HEK293T (cell line): ENCODE data around the gene ARHGAP42.

Experiments used
- CTCF ChIA-PET: fragments of 350-600 bp; formaldehyde crosslinking; extraction: SDS; loops from one replicate; lab custom pipeline; 2021; ENCODE audit warnings: antibody characterized with exemption, inconsistent platforms; lab: Yijun Ruan, JAX
- POLR2A ChIA-PET: fragments of 350-600 bp; formaldehyde crosslinking; extraction: SDS; loops from one replicate; lab custom pipeline; 2020; ENCODE audit warnings: antibody characterized with exemption, inconsistent platforms; lab: Yijun Ruan, JAX
- DNase-seq: peaks from one replicate; pipeline ENCODE4 v3.0.0; 2012; ENCODE audit warnings: mixed read lengths; ENCODE audit errors: extremely low spot score
- ARNT ChIP-seq: fragments of 450-650 bp; IDR thresholded peaks from 2 replicates; pipeline ENCODE4 v1.6.1; 2017; ENCODE audit warnings: mild to moderate bottlenecking
- BHLHE40 ChIP-seq: fragments of 450-650 bp; IDR thresholded peaks from 2 replicates; pipeline ENCODE4 v1.6.1; 2016; ENCODE audit warnings: mild to moderate bottlenecking, moderate library complexity, borderline replicate concordance
- CTBP1 ChIP-seq: fragments of 450-650 bp; IDR thresholded peaks from 2 replicates; pipeline ENCODE4 v1.6.1; 2016; ENCODE audit warnings: borderline replicate concordance
- ELF4 ChIP-seq: fragments of 450-650 bp; IDR thresholded peaks from 2 replicates; pipeline ENCODE4 v1.6.1; 2017; ENCODE audit warnings: antibody characterized with exemption
- FOXA1 ChIP-seq: fragments of 450-650 bp; IDR thresholded peaks from 2 replicates; pipeline ENCODE4 v1.6.1; 2016; ENCODE audit warnings: mild to moderate bottlenecking
- FOXK2 ChIP-seq: fragments of 450-650 bp; IDR thresholded peaks from 2 replicates; pipeline ENCODE4 v1.6.1; 2016; ENCODE audit warnings: mild to moderate bottlenecking
- FOXM1 ChIP-seq: fragments of 450-650 bp; IDR thresholded peaks from 2 replicates; pipeline ENCODE4 v1.6.1; 2017; ENCODE audit warnings: mild to moderate bottlenecking, borderline replicate concordance
- HDGF ChIP-seq: fragments of 450-650 bp; IDR thresholded peaks from 2 replicates; pipeline ENCODE4 v1.6.1; 2017; ENCODE audit warnings: antibody characterized with exemption, borderline replicate concordance
- L3MBTL2 ChIP-seq: fragments of 450-650 bp; conservative IDR thresholded peaks from 2 replicates; pipeline ENCODE4 v1.6.1; 2016; ENCODE audit warnings: mild to moderate bottlenecking
- LEF1 ChIP-seq: fragments of 450-650 bp; IDR thresholded peaks from 2 replicates; pipeline ENCODE4 v1.6.1; 2017; ENCODE audit warnings: mild to moderate bottlenecking, borderline replicate concordance
- NFRKB ChIP-seq: fragments of 450-650 bp; IDR thresholded peaks from 2 replicates; pipeline ENCODE4 v1.6.1; 2016; ENCODE audit warnings: mild to moderate bottlenecking, moderate library complexity
- PKNOX1 ChIP-seq: fragments of 450-650 bp; IDR thresholded peaks from 2 replicates; pipeline ENCODE4 v1.6.1; 2016
- SP1 ChIP-seq: fragments of 450-650 bp; IDR thresholded peaks from 2 replicates; pipeline ENCODE4 v1.6.1; 2017
- SUZ12 ChIP-seq: fragments of 450-650 bp; IDR thresholded peaks from 2 replicates; pipeline ENCODE4 v1.6.1; 2016; ENCODE audit warnings: mild to moderate bottlenecking
- TARDBP ChIP-seq: fragments of 450-650 bp; IDR thresholded peaks from 2 replicates; pipeline ENCODE4 v1.6.1; 2016
- ZNF384 ChIP-seq: fragments of 450-650 bp; IDR thresholded peaks from 2 replicates; pipeline ENCODE4 v1.6.1; 2016

Gene ARHGAP42

GRCh38 chr11:100948936-100949335 lies 261.8 kb downstream of the ARHGAP42 start:
- TF ChIP-seq FOXK2 (no peak), BHLHE40 (no peak), NFRKB (no peak), SP1 (no peak)
- ChIA-PET POLR2A (no interaction called here), CTCF (no interaction called here)
- no peak for DNase-seq

GRCh38 chr11:100949443-100949842 lies 262.4 kb downstream of the ARHGAP42 start:
- DNase-seq, result no peak
- TF ChIP-seq TARDBP (no peak), LEF1 (no peak), SUZ12 (no peak), PKNOX1 (no peak), ZNF384 (no peak), FOXM1 (no peak), ELF4 (no peak), L3MBTL2 (no peak), BHLHE40 (no peak), SP1 (no peak), FOXK2 (no peak), CTBP1 (no peak), HDGF (no peak)
- ChIA-PET CTCF (no interaction called here), POLR2A (no interaction called here)

- TF ChIP-seq LEF1 (no peak), TARDBP (no peak), ARNT (no peak), HDGF (no peak), ELF4 (no peak), BHLHE40 (no peak), FOXK2 (no peak), FOXM1 (no peak), NFRKB (no peak), CTBP1 (no peak), SP1 (no peak), PKNOX1 (no peak), L3MBTL2 (no peak)
Measured at GRCh38 chr11:100955318-100955717, 268.2 kb downstream of the ARHGAP42 start.

GRCh38 chr11:100956351-100956750 lies 269.3 kb downstream of the ARHGAP42 start:
- CTCF ChIA-PET, result no interaction called here
- POLR2A ChIA-PET, result no interaction called here
- no peak for TF ChIP-seq SP1
- no peak for TF ChIP-seq ARNT
- no peak for TF ChIP-seq SUZ12
- TF ChIP-seq ELF4, result no peak
- no peak for TF ChIP-seq FOXK2
- DNase-seq, result no peak

More at GRCh38 chr11:100955318-100955717, 268.2 kb downstream of the ARHGAP42 start:
- CTCF ChIA-PET, result no interaction called here
- no peak for DNase-seq
- POLR2A ChIA-PET, result no interaction called here

GRCh38 chr11:100957499-100957898 lies 270.4 kb downstream of the ARHGAP42 start:
- TF ChIP-seq BHLHE40 (no peak), PKNOX1 (no peak), NFRKB (no peak), L3MBTL2 (no peak), FOXM1 (no peak), FOXK2 (no peak), FOXA1 (no peak), TARDBP (no peak), SP1 (no peak), ZNF384 (no peak), HDGF (no peak), SUZ12 (no peak), LEF1 (no peak), ARNT (no peak), ELF4 (no peak), CTBP1 (no peak)
- ChIA-PET POLR2A (no interaction called here), CTCF (no interaction called here)
- DNase-seq, result no peak

- TF ChIP-seq FOXK2 (no peak), LEF1 (no peak), NFRKB (no peak), ELF4 (no peak), BHLHE40 (no peak), HDGF (no peak), SP1 (no peak), FOXM1 (no peak), SUZ12 (no peak), PKNOX1 (no peak), FOXA1 (no peak), ZNF384 (no peak), CTBP1 (no peak), ARNT (no peak), L3MBTL2 (no peak), TARDBP (no peak)
- ChIA-PET POLR2A (no interaction called here), CTCF (no interaction called here)
- DNase-seq, result no peak
Measured at GRCh38 chr11:100961633-100962032, 274.5 kb downstream of the ARHGAP42 start.
